Right ventricle myocardium inferior (tissue), 1 donor: ENCODE data around the gene TMEM94. TPM values are rescaled to one million over a fixed set of nuclear protein-coding genes. Genes with fewer than 3 reads are reported as not detected.
A peak's percentile ranks its signal among the peaks of the same experiment; 100 is the strongest.
"Not testable (repeated sequence)": the region's sequence is repeated elsewhere in the genome, so short reads cannot be mapped to it uniquely, and the experiment has no call there.

ENCODE experiments used
- ATAC-seq: fragments of 200-7000 bp; cut with Tn5 transposase; one replicate; pipeline ENCODE4 v1.9.1; 2020; ENCODE audit warnings: mild to moderate bottlenecking, moderate library complexity
- DNase-seq: peaks from one replicate; pipeline ENCODE4 v3.0.0; 2021; ENCODE audit errors: missing footprints
- intact Hi-C: fragments of 100-400 bp; cut with DNase I; formaldehyde crosslinking; loops from one replicate; pipeline ENCODE4 v1.11.0; 2022
- total RNA-seq: library from RNA; stranded (reverse); fragmentation: NEBNext Ultra II Directional; extraction: Animal tissue kit (Norgen Biotek cat#: 25700); gene quantifications from one replicate; pipeline ENCODE4 v1.2.1, GENCODE V29; 2021
- donor health status: DM: no; HTN: yes; CAD: no; lungs with severe emphysema.

The TMEM94 gene
- total RNA-seq, 1 donor from 2014 or later = 50.3 TPM

DNA sequence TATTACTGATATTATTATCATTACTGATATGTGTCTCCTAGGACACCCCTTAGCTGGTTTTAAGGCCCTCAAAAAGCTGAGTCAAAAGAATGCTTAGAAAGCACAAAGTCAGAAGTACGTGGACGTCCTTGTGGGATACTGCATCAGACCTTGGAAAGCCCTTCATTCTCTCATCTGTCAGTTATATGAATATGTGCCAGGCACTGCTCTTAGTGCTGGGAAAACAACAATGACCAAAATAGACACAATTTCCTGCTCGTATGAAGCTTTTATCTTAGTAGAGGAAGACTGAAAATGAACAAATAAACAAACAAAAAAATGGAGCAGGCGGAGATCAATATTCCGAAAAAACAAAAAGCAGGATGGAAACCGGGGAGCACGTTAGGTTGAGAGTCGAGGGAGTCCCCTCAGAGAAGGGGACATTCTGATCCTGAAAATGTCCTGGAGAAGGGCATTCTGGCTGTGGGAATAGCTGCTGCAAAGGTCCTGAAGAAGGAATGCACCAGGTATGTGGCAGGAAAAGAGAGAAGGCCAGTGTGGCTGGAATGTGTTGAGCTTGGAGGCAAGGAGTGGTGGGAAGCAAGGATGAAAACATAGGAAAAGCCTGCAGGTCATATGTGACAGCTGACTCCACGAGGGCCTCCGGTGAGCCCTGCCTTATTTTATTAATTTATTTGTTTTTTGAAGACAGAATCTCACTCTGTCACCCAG lies 15.5 kb upstream of the TMEM94 start:
- intact Hi-C loops = no loop called here
- ATAC-seq = no peak

DNA sequence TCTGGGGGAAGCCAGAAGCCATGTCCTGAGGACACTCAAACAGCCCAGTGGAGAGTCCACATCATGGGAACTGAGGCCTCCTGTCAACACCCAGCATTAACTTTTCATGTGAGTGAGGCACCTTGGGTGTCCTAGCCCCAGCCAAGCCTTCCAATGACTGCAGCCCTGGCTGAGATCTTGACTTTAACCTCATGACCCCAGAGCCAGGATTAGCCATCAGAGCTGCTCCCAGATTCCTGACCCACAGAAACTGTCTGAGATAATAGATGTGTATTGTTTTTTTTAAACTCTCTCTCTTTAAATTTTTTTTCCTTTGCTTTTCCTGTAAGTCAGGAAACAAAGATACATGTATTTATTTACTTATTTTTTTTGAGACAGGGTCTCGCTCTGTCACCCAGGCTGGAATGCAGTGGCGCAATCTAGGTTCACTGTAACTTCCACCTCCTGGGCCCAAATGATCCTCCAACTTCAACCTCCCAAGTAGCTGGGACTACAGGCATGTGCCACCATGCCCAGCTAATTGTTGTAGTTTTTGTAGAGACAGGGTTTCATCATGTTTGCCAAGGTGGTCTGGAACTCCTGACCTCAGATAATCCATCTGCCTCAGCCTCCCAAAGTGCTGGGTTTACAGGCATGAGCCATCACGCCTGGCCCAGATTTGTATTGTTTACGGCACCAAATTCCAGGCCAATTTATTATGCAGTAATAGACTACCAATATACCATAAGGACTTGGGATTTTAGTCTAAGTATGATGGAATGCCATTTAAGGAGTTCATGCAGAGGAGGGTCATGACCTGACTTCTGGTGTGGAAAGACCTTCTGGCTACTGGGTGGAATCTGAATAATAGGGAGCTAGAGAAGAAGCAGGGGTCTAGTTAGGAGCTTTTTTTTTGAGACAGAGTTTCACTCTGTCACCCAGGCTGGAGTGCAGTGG lies 14.0 kb upstream of the TMEM94 start:
- DNase-seq = no peak
- no peak for ATAC-seq
- intact Hi-C loops = no loop called here

More for the DNA sequence above, 15.5 kb upstream of the TMEM94 start:
- no peak for DNase-seq

- intact Hi-C loops = no loop called here
- ATAC-seq = no peak
- DNase-seq = no peak
These were observed 11.1 kb upstream of the TMEM94 start for GRCh38 chr17:75445296-75445695.

- intact Hi-C loops, ATAC-seq, DNase-seq: not testable (repeated sequence)
These were observed 10.5 kb upstream of the TMEM94 start for GRCh38 chr17:75445896-75446295.

DNA sequence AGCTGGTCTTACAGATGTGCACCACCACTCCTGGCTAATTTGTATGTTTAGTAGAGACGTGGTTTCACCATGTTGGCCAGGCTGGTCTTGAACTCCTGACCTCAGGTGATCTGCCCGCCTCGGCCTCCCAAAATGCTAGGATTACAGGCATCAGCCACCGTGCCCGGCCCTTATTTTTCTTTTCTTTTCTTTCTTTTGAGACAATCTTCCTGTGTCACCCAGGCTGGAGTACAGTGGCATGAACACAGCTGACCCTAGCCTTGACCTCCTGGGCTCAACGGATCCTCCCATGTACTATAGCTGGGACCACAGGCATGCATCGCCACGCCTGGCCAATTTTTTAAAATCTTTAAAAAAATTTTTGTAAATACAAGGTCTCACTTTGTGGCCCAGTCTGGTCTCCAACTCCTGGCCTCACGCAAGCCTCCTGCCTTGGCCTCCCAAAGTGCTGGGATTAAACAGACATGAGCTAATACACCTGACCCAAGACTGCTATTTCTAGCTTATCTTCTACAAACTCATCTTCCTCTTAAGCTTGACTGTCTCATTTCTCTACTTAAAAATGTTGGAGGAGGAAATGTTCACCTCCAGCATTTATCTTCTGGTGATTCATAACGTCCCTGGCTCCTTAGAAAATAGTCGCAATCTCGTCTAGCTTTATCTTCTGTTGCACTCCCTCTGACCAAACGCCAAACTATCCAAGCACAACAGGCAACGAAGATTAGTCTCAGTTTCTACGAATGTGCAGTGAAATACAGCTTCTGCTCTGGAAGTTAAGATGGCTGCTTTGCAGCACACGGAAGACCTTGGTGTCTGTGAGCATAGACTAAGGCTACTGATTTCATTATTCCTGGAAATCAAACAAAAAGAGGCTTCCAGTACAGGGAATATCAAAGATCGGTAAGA lies 8.2 kb upstream of the TMEM94 start:
- intact Hi-C loops = no loop called here
- no peak for DNase-seq
- no peak for ATAC-seq

DNA sequence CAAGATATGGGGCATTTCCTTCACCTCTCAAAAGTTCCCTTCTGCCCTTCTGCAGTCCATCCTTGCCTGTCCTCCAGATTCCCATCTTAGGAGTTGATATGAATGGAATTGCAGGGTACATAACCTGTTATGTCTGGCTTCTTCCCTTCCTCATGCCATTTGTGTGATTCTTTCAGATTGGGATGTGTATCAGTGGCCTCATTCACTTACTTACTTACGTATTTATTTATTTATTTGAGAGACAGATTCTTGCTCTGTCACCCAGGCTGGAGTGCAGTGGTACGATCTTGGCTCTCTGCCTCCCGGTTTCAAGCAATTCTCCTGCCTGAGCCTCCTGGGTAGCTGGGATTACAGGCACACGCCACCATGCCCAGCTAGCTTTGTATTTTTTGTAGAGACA lies 6.2 kb upstream of the TMEM94 start:
- ATAC-seq (no peak), DNase-seq (no peak)
- intact Hi-C loops = no loop called here

GRCh38 chr17:75454193-75454592 lies 2.2 kb upstream of the TMEM94 start:
- intact Hi-C loops = no loop called here
- DNase-seq (no peak), ATAC-seq (no peak)

DNA sequence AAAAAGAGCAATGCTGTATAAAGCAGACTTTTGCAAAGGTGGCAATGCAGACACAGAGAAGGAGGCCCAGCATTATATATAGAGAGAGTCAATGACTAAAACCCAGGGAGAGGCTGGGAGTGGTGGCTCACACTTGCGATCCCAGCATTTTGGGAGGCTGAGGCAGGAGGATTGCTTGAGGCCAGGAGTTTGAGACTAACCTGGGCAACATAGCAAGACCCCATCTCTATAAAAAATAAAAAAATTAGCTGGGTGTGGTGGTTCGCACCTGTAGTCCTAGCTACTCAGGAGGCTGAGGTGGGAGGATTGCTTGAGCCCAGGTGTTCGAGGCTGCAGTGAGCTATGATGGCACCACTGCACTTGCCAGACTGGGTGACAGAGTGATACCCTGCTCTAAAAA lies 1.8 kb upstream of the TMEM94 start:
- ATAC-seq, intact Hi-C loops, DNase-seq: not testable (repeated sequence)

- intact Hi-C loops = no loop called here
- DNase-seq = no peak
These were observed 407 bp upstream of the TMEM94 start for GRCh38 chr17:75456039-75456416.

GRCh38 chr17:75457047-75457654 lies 716 bp downstream of the TMEM94 start:
- DNase-seq = no peak
- intact Hi-C loops = no loop called here

More at GRCh38 chr17:75456039-75456416, 407 bp upstream of the TMEM94 start:
- ATAC-seq = peak; percentile 47

DNA sequence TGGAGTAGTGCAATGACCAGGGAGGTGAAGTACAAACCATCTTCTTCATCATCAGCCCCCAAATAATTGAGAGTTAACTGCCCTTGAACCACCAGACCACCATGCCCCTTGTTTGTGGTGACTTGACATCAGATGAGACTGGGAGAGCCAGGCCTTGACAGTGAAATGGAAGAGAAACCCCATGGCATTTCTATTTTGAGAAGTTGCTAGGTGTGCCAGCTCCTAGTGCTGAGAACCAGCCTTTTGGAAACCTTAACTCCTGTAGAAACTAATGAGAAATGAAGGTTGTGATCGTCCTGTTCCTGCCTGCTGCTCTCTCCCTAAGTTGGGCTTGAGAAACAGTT lies 2.8 kb downstream of the TMEM94 start:
- DNase-seq (no peak), ATAC-seq (no peak)
- intact Hi-C loops = no loop called here

More at GRCh38 chr17:75457047-75457654, 716 bp downstream of the TMEM94 start:
- ATAC-seq = peak; percentile 33

GRCh38 chr17:75459590-75460267 lies 3.3 kb downstream of the TMEM94 start:
- DNase-seq (no peak), ATAC-seq (no peak)
- intact Hi-C loops = no loop called here

GRCh38 chr17:75460295-75460694 lies 3.9 kb downstream of the TMEM94 start:
- intact Hi-C loops = no loop called here
- no peak for DNase-seq
- no peak for ATAC-seq

DNA sequence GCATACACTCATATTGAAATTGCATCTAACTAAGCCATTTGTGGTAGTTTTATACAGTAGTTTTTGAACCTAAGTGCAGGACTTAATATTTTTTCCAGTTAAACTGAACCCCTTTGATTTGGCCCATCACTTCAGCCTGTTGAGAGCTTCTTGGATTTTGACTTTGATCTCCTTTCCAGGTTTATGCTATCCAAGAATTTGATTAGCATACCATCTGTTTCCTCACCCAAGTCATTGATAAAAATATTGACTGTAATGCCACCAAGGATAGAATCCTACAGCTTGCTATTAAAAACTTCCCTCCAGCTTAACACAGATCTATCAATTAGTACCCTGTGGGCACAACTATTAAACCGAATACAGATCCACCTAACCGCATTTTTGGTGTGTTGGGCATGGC lies 7.2 kb downstream of the TMEM94 start:
- DNase-seq (no peak), ATAC-seq (no peak)
- intact Hi-C loops = no loop called here

GRCh38 chr17:75465039-75465438 lies 8.6 kb downstream of the TMEM94 start:
- no peak for ATAC-seq
- intact Hi-C loops = no loop called here
- no peak for DNase-seq

GRCh38 chr17:75468291-75468754 lies 11.9 kb downstream of the TMEM94 start:
- DNase-seq (no peak), ATAC-seq (peak; percentile 41)
- intact Hi-C loops = no loop called here

GRCh38 chr17:75468779-75469373 lies 12.4 kb downstream of the TMEM94 start:
- no peak for DNase-seq
- ATAC-seq = no peak
- intact Hi-C loops = no loop called here

- no peak for DNase-seq
- no peak for ATAC-seq
- intact Hi-C loops = no loop called here
These were observed 14.8 kb downstream of the TMEM94 start for GRCh38 chr17:75471207-75471606.
